Kidney capillary endothelial cell (primary cell): ENCODE measurements around the gene LTBP1.
"Not testable (repeated sequence)": the region's sequence is repeated elsewhere in the genome, so short reads cannot be mapped to it uniquely, and the experiment has no call there.

ENCODE experiments used
- DNase-seq: peaks from one replicate; pipeline ENCODE4 v3.0.0-alpha.2; 2018; ENCODE audit warnings: low spot score

Gene LTBP1

DNA sequence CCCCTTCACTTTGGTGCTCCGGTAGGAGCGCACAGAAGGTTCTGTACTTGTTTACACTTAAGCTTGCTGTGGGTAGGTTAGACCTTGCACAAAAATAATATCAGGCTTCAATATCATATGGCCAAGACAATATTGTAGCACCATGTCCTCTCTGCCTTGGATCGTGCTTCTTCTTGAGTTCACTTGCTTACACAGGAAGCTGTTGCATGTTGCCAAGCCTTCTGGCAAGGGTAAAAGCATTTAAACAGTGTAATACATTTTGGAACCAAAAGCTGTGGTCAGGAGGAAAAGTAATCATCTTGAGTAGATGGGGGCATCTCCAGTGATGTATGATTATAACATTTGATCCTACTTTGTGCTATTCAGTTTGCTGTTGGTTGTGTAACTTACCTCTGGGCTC, 197.5 kb downstream of the LTBP1 start:
- DNase-seq = no peak

GRCh38 chr2:33145459-33145858, 198.7 kb downstream of the LTBP1 start:
- no peak for DNase-seq

GRCh38 chr2:33146102-33146501, 199.3 kb downstream of the LTBP1 start:
- DNase-seq = no peak

DNA sequence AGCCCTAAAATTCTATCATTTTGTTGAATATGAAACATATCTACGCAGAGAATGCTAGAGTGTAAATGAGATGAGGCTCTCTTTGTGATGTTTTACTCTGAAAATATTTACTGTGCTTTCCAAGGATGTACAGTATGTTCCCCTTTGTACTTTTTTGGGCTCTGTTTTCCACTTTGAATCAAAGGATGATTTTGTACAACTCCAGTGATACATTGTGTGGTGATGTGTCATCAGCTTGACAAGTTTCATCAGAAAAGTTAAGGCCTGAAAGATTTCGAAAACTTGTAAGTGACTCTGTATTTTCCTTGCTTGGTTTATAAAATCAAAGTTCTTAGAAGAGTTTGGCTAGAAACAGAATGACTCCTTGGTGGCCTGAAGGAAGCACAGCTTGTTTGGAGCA, 206.3 kb downstream of the LTBP1 start:
- no peak for DNase-seq

GRCh38 chr2:33158482-33159003, 211.8 kb downstream of the LTBP1 start:
- DNase-seq = peak; percentile 61

GRCh38 chr2:33160191-33160590, 213.4 kb downstream of the LTBP1 start:
- DNase-seq = no peak

- DNase-seq = no peak
These were observed 219.6 kb downstream of the LTBP1 start for GRCh38 chr2:33166287-33166881.

- DNase-seq = no peak
These were observed 221.0 kb downstream of the LTBP1 start for GRCh38 chr2:33167622-33168245.

GRCh38 chr2:33168425-33168824, 221.7 kb downstream of the LTBP1 start:
- no peak for DNase-seq

DNA sequence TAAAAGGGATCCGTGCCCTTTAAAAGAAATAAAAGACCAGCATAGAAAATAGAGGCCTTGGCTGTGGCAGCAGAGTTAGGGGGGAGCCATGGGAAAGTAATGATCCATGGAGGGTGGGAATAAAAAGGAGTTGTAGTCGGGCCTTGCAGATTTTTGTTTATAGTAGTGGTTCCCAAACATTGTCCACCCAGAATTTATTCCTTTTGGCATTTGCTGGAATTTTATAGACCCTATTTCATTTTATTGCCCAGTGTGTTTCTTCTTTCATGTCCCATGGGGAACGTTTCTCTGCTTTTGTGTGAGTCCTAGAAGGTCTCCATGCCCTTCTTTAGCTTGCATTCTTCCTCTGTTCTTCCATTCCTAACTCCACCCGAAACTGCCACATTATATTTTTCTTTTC, 222.2 kb downstream of the LTBP1 start:
- no peak for DNase-seq

DNA sequence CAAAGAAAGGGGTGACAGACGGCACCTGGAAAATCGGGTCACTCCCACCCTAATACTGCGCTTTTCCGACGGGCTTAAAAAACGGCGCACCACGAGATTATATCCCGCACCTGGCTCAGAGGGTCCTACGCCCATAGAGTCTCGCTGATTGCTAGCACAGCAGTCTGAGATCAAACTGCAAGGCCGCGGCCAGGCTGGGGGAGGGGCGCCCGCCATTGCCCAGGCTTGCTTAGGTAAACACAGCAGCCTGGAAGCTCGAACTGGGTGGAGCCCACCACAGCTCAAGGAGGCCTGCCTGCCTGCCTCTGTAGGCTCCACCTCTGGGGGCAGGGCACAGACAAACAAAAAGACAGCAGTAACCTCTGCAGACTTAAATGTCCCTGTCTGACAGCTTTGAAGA, 223.5 kb downstream of the LTBP1 start:
- not testable (repeated sequence) for DNase-seq

GRCh38 chr2:33177627-33178026, 230.9 kb downstream of the LTBP1 start:
- no peak for DNase-seq

DNA sequence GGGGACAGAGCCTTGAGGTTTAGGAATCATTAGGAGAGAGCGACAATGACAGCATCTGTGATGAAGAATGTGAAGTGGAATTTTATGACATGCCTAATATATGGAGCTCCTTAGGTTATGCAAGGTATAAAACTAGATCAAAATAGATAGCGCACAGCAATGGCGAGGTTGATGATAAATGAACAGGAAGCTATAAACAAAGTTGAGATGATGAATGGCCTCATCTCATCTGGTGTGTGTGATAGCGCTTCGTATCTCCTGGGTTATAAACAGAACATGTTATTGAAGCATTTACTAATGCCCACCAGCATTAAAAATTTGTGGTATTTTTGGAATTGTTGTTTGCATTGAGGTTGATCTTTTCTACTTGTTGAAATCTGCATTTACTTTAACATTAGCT, 231.5 kb downstream of the LTBP1 start:
- DNase-seq = no peak

DNA sequence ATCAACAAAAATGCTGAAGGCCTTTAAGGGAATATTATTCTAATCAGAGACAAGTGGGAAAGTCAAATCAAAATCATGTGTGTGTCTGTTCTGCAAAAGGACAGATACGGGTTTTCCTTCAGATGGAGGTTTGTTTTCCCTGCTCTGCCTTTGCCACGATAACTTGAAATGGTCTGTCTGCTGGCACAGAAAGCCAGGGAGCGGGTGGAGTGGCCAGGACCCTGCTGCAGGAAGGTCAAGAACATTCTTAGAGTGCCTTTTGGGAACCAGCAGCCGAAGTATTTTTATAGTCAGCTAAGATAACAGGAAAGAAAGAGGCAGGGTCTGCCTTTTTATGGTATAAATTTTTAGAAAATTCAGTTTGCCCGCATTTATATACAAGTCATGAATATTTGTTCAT, 234.2 kb downstream of the LTBP1 start:
- DNase-seq = no peak

DNA sequence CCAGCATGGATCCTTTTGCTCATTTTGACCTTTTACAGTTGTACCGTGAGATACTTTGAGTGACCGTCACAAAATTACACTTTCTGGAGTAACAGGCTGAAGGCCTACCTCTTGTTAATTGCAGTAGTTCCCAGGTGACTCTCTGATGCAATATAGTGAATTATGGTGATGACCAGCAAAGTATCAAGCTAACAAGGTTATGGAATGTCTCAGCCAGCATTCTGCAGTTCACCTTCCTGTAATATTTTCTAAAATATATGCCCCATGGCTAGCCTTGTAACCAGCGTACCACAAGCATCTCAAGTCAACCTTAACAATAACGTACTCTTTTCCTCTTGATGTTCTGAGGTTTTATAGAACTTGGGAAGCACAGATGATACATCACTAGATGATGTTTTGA, 234.7 kb downstream of the LTBP1 start:
- DNase-seq = no peak

DNA sequence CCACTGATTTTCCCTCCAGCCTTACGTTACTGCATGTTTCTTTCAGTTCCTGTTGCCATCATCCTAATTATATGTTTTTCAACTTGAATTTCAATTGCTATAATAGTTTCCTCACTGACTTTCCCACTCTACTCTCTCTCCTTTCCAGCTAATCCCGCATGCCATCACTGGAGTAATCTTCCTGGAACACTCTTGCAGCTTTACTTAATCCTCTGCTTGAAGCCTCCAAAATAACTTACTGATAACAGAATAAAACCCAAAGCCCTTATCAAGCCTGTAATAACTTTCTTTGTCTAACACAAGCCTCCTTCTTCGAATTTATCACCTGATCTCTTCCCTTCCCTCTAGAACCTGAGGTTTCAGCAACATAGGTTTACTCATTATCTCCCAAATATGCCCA, 237.3 kb downstream of the LTBP1 start:
- DNase-seq = no peak

GRCh38 chr2:33186937-33187336, 240.2 kb downstream of the LTBP1 start:
- DNase-seq = no peak

- DNase-seq = no peak
These were observed 242.0 kb downstream of the LTBP1 start for GRCh38 chr2:33188799-33189198.

DNA sequence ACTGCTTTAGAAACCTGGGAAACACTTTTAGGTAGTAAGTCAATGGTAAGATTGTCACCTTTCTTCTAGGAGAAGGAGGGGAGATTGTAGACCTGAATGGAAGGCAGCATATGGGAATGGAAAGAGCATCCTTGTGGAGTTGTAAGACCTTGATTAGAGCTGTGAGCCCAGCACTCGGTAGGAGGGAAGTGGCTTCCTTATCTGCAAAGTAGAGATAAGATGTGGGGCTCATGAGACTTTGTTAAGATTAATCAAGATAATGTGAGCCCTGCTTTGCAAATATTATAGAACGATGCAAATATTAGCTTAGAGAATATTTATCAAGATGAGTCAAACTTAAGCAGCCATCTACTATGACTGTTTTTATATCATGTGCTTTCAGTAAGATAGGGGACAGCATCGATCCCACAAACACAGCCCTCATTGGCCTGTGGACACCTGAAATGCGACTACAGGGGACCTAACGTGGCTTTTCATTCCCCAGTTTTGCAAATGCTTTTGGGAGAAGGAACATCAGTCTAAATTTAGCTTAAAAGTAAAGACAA, 243.7 kb downstream of the LTBP1 start:
- no peak for DNase-seq

DNA sequence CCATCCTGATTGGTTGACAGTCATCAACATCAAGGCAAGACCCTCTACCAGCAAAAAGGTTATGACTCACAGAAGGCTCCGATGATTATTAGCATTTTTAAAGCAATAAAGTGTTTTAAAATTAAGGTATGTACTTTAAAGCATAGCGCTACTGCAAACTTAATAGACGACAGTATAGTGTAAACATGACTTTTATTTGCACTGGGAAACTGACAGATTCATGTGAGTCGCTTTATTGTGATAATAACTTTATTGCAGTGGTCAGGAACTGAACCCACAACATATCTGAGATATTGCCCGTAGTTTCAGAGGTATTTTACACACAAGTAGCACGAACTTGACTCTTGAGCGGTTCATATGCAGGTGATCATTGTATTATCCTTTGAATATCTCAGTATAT, 249.1 kb downstream of the LTBP1 start:
- DNase-seq = no peak

GRCh38 chr2:33196700-33197099, 249.9 kb downstream of the LTBP1 start:
- no peak for DNase-seq

DNA sequence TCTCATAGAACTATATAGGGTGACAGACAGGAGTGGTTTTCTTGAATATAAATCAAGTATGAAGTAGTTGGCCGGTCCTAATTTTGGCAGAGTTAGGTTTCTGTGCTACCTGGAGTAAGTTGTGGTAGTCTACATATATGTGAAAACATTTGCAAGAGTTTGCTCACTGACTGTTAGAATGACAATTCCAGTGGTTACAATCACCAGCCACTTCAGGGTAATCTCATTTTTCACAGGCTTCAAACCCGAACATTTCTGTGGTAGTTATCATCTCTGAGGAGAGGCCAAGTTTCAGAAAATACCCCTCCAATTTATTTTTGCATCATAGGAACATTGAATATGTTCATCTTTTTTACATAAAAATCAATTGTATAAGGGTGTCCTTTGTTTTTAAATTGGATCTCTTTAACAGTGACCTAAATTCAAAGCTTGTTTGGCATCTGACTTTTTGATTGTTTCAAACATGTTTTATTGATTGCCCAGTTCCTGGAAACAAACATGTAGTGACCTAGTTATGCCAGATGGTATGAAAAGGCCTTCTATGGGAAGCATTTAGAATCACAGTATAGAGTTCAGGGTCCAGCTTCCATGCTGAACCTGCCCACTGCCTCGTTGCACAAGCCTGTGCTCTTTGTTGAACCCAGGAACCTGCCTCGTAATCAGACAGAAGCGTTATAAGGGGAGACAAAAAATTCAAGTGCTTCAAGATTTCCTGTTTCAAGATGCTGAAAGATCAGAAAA, 250.6 kb downstream of the LTBP1 start:
- no peak for DNase-seq
